Activated T-helper 17 cell treated with anti-CD3 and anti-CD28 coated beads, Interleukin-2, amount 50 U/mL, for 72 hours (primary cell): ENCODE data around the gene S1PR5. TPM values are rescaled to one million over a fixed set of nuclear protein-coding genes. Genes with fewer than 3 reads are reported as not detected.

ENCODE experiments used
- ATAC-seq: fragments of 150-1000 bp; cut with Tn5 transposase; replicated peaks from 2 replicates; pipeline ENCODE4 v1.10.0; 2021; ENCODE audit warnings: mild to moderate bottlenecking, moderate library complexity
- H3K27ac Mint-ChIP-seq: one replicate; pipeline ENCODE4 v1.8.0; 2022; ENCODE audit warnings: mixed read lengths
- H3K27me3 Mint-ChIP-seq: one replicate; pipeline ENCODE4 v1.8.0; 2022; ENCODE audit warnings: mixed read lengths
- H3K36me3 Mint-ChIP-seq: one replicate; pipeline ENCODE4 v1.8.0; 2022; ENCODE audit warnings: low read depth, mild to moderate bottlenecking, mixed read lengths
- H3K4me1 Mint-ChIP-seq: one replicate; pipeline ENCODE4 v1.8.0; 2022; ENCODE audit warnings: mixed read lengths
- H3K4me3 Mint-ChIP-seq: one replicate; pipeline ENCODE4 v1.8.0; 2022; ENCODE audit warnings: mild to moderate bottlenecking, mixed read lengths
- H3K9me3 Mint-ChIP-seq: one replicate; pipeline ENCODE4 v1.8.0; 2022; ENCODE audit warnings: mixed read lengths
- total RNA-seq, 2 donors: library from RNA; stranded (reverse); gene quantifications; one replicate each; pipeline ENCODE4 v1.2.3, GENCODE V29; 2022

S1PR5 gene
- total RNA-seq = under 1 TPM in 1 of 2 donors, not detected in 1; 0.11 TPM

- no peaks in the 10 kb centered on the region for H3K9me3 Mint-ChIP-seq
- peaks cover 11% of the 10 kb centered on the region for H3K4me1 Mint-ChIP-seq
- H3K36me3 Mint-ChIP-seq = no peaks in the 10 kb centered on the region
- H3K4me3 Mint-ChIP-seq = peak within 1 kb of the TSS; percentile 60
- ATAC-seq = peak; percentile 26
- no peak within 1 kb of the TSS for H3K27ac Mint-ChIP-seq
- H3K27me3 Mint-ChIP-seq = peaks cover 48% of the 10 kb centered on the region
These were observed at the start of gene S1PR5 for GRCh38 chr19:10517361-10517759. Gene S1PR5, minus strand, starts transcription at chr19:10517447. Its CDS starts 2,436 bp downstream, at chr19:10515011.

GRCh38 chr19:10566658-10567410, 49.6 kb upstream of the S1PR5 start:
- peak; percentile 12 for ATAC-seq
- Mint-ChIP-seq H3K4me3 (peak overlapping the region; percentile 98), H3K27ac (peak overlapping the region; percentile 95), H3K4me1 (peaks cover 23% of the 10 kb centered on the region), H3K27me3 (no peaks in the 10 kb centered on the region), H3K9me3 (no peaks in the 10 kb centered on the region), H3K36me3 (peaks cover 56% of the 10 kb centered on the region)

GRCh38 chr19:10566408-10566657, 49.1 kb upstream of the S1PR5 start:
- H3K4me3 Mint-ChIP-seq = peak overlapping the region; percentile 98
- no peaks in the 10 kb centered on the region for H3K9me3 Mint-ChIP-seq
- no peak for ATAC-seq
- peak overlapping the region; percentile 95 for H3K27ac Mint-ChIP-seq
- H3K36me3 Mint-ChIP-seq = peaks cover 61% of the 10 kb centered on the region
- no peaks in the 10 kb centered on the region for H3K27me3 Mint-ChIP-seq
- H3K4me1 Mint-ChIP-seq = peaks cover 23% of the 10 kb centered on the region

- H3K9me3 Mint-ChIP-seq = no peaks in the 10 kb centered on the region
- peaks cover 23% of the 10 kb centered on the region for H3K4me1 Mint-ChIP-seq
- peak within 1 kb of the TSS; percentile 95 for H3K27ac Mint-ChIP-seq
- no peaks in the 10 kb centered on the region for H3K27me3 Mint-ChIP-seq
- ATAC-seq = peak; percentile 57
- H3K36me3 Mint-ChIP-seq = peaks cover 67% of the 10 kb centered on the region
- peak within 1 kb of the TSS; percentile 98 for H3K4me3 Mint-ChIP-seq
These were observed 48.5 kb upstream of the S1PR5 start, which contains the start of gene KRI1 for GRCh38 chr19:10565567-10566407. Gene KRI1, minus strand, starts transcription at chr19:10566010. Its CDS starts 11 bp downstream, at chr19:10565999.

GRCh38 chr19:10565028-10565566, 47.9 kb upstream of the S1PR5 start:
- ATAC-seq = no peak
- Mint-ChIP-seq H3K4me3 (peak overlapping the region; percentile 98), H3K4me1 (peaks cover 23% of the 10 kb centered on the region)

GRCh38 chr19:10562609-10563008, 45.4 kb upstream of the S1PR5 start:
- Mint-ChIP-seq H3K9me3 (no peaks in the 10 kb centered on the region), H3K27ac (no peak overlapping the region), H3K4me3 (no peak overlapping the region), H3K4me1 (peaks cover 18% of the 10 kb centered on the region), H3K36me3 (peaks cover 91% of the 10 kb centered on the region), H3K27me3 (no peaks in the 10 kb centered on the region)
- no peak for ATAC-seq

More at GRCh38 chr19:10565028-10565566, 47.9 kb upstream of the S1PR5 start:
- Mint-ChIP-seq H3K27me3 (no peaks in the 10 kb centered on the region), H3K27ac (peak overlapping the region; percentile 95), H3K9me3 (no peaks in the 10 kb centered on the region), H3K36me3 (peaks cover 74% of the 10 kb centered on the region)

GRCh38 chr19:10560154-10560553, 42.9 kb upstream of the S1PR5 start:
- ATAC-seq = no peak
- H3K27ac Mint-ChIP-seq = no peak overlapping the region

GRCh38 chr19:10557603-10558197, 40.5 kb upstream of the S1PR5 start:
- Mint-ChIP-seq H3K4me1 (peaks cover 7% of the 10 kb centered on the region), H3K27ac (peak overlapping the region; percentile 63), H3K4me3 (no peak overlapping the region), H3K36me3 (peaks cover 95% of the 10 kb centered on the region), H3K27me3 (no peaks in the 10 kb centered on the region), H3K9me3 (no peaks in the 10 kb centered on the region)
- ATAC-seq = no peak

More at GRCh38 chr19:10560154-10560553, 42.9 kb upstream of the S1PR5 start:
- Mint-ChIP-seq H3K4me1 (no peaks in the 10 kb centered on the region), H3K9me3 (no peaks in the 10 kb centered on the region), H3K4me3 (no peak overlapping the region), H3K36me3 (peaks cover 86% of the 10 kb centered on the region), H3K27me3 (no peaks in the 10 kb centered on the region)

GRCh38 chr19:10555610-10555973, 38.3 kb upstream of the S1PR5 start:
- Mint-ChIP-seq H3K4me1 (peaks cover 7% of the 10 kb centered on the region), H3K4me3 (no peak overlapping the region), H3K27me3 (no peaks in the 10 kb centered on the region), H3K9me3 (no peaks in the 10 kb centered on the region), H3K36me3 (peaks cover 95% of the 10 kb centered on the region), H3K27ac (peak overlapping the region; percentile 54)
- ATAC-seq = no peak

GRCh38 chr19:10554760-10555609, 37.7 kb upstream of the S1PR5 start:
- H3K36me3 Mint-ChIP-seq = peaks cover 95% of the 10 kb centered on the region

GRCh38 chr19:10553943-10554381, 36.7 kb upstream of the S1PR5 start:
- Mint-ChIP-seq H3K27ac (peak overlapping the region; percentile 76), H3K9me3 (no peaks in the 10 kb centered on the region), H3K4me1 (peaks cover 7% of the 10 kb centered on the region), H3K27me3 (no peaks in the 10 kb centered on the region), H3K4me3 (peak overlapping the region; percentile 48), H3K36me3 (peaks cover 95% of the 10 kb centered on the region)
- ATAC-seq = peak; percentile 69

More at GRCh38 chr19:10554760-10555609, 37.7 kb upstream of the S1PR5 start:
- H3K27me3 Mint-ChIP-seq = no peaks in the 10 kb centered on the region
- peak overlapping the region; percentile 76 for H3K27ac Mint-ChIP-seq
- H3K4me3 Mint-ChIP-seq = peak overlapping the region; percentile 48
- H3K9me3 Mint-ChIP-seq = no peaks in the 10 kb centered on the region
- peaks cover 7% of the 10 kb centered on the region for H3K4me1 Mint-ChIP-seq
- ATAC-seq = no peak

GRCh38 chr19:10553087-10553667, 35.9 kb upstream of the S1PR5 start:
- Mint-ChIP-seq H3K36me3 (peaks cover 95% of the 10 kb centered on the region), H3K9me3 (no peaks in the 10 kb centered on the region), H3K4me3 (peak overlapping the region; percentile 48), H3K27me3 (no peaks in the 10 kb centered on the region), H3K4me1 (peaks cover 7% of the 10 kb centered on the region), H3K27ac (peak overlapping the region; percentile 76)
- ATAC-seq = no peak

GRCh38 chr19:10552510-10553053, 35.3 kb upstream of the S1PR5 start:
- Mint-ChIP-seq H3K27me3 (no peaks in the 10 kb centered on the region), H3K36me3 (peaks cover 91% of the 10 kb centered on the region), H3K9me3 (no peaks in the 10 kb centered on the region), H3K27ac (no peak overlapping the region), H3K4me1 (peaks cover 7% of the 10 kb centered on the region), H3K4me3 (no peak overlapping the region)
- ATAC-seq = peak; percentile 44
